ENCODE measurements around the gene SLC7A5.

DNA sequence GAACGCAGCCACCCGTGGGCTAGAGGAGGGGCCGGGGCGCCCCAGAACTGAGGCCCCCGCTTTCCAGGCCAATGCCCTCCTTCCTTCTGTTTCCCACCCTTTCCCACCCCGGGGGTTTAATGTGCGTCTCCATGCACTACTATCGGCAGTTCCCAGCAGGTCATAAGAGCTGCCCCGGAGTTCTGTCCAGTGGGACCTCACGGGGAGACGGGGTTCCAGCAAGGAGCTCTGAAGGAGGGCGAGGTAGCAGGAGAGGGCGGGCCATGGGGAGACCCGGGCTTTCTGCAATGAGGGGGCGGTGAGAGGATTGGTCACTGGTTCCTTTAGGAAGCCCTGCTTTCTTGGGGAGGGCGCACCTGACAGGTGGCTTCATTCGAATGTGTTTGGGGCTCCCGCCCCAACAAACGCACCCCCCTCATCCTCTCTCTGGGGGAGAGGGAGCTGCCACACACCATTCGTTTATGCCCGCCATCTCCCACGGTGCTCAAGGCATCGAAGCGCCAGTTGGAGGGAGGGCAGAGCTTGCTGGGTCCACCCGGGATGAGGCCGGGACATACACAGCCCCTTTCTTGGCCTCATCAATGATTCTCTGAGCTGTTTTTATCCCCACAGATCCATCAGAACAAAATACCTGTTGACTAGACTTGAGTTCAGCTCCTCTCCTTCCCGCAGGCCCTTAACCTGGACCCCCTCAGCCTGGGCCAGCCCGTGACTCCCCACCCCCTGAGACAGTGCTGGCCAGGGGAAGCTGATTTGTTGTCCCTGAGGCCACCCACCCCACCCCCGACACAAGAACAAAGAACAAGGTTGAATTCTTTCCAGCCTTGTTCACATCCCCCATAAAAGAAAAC, 44.1 kb downstream of the SLC7A5 start:
- TF ChIP-seq, protein P1, sequence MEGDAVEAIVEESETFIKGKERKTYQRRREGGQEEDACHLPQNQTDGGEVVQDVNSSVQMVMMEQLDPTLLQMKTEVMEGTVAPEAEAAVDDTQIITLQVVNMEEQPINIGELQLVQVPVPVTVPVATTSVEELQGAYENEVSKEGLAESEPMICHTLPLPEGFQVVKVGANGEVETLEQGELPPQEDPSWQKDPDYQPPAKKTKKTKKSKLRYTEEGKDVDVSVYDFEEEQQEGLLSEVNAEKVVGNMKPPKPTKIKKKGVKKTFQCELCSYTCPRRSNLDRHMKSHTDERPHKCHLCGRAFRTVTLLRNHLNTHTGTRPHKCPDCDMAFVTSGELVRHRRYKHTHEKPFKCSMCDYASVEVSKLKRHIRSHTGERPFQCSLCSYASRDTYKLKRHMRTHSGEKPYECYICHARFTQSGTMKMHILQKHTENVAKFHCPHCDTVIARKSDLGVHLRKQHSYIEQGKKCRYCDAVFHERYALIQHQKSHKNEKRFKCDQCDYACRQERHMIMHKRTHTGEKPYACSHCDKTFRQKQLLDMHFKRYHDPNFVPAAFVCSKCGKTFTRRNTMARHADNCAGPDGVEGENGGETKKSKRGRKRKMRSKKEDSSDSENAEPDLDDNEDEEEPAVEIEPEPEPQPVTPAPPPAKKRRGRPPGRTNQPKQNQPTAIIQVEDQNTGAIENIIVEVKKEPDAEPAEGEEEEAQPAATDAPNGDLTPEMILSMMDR (IDR thresholded peaks at IDR 0.05): no peak
- no peak for TF ChIP-seq POLR2AphosphoS5 (IDR thresholded peaks at IDR 0.05)
- TF ChIP-seq POLR2A (IDR thresholded peaks at IDR 0.05): no peak

Measured in transverse colon (tissue), 4 donors.